GM12873 (cell line): ENCODE measurements around the gene E2F3.

Experiments
- TF ChIP-seq, protein P1 (sequence below): IDR thresholded peaks from 2 replicates; pipeline ENCODE4 v1.5.1; 2012; ENCODE audit warnings: low read depth, mild to moderate bottlenecking, moderate library complexity, low read length, control low read depth; ENCODE audit not compliant: insufficient read depth; ENCODE audit errors: missing control alignments

Gene E2F3

DNA sequence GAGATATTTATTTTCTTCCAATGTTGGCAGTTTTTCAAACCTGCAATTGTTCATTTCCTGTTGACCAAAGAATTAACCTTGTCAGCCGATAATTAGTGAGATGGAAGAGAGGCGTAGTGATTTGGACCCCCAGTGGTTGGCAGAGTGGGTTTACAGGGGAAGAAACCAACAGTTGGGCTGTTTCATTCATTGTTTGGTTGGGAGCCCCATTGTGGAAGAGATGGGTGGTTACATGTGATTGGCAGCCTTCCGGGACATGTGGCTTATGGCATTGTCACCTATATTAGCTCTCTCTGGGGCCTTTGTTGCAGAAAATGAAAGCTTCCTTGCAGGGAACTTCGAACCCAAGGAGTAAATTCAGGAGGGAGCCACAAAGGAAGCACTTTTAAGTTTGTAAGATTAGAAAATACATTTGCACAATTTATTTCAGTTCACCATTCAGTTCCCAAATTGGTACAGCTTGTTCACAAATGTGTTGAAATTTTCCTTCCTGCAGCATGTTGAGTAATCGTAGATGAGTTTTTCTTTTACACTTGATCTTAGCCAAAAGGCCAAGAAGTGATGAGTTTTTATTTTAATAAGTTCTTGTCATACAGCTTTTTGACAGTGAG, 82.3 kb downstream of the E2F3 start:
- TF ChIP-seq, protein P1, sequence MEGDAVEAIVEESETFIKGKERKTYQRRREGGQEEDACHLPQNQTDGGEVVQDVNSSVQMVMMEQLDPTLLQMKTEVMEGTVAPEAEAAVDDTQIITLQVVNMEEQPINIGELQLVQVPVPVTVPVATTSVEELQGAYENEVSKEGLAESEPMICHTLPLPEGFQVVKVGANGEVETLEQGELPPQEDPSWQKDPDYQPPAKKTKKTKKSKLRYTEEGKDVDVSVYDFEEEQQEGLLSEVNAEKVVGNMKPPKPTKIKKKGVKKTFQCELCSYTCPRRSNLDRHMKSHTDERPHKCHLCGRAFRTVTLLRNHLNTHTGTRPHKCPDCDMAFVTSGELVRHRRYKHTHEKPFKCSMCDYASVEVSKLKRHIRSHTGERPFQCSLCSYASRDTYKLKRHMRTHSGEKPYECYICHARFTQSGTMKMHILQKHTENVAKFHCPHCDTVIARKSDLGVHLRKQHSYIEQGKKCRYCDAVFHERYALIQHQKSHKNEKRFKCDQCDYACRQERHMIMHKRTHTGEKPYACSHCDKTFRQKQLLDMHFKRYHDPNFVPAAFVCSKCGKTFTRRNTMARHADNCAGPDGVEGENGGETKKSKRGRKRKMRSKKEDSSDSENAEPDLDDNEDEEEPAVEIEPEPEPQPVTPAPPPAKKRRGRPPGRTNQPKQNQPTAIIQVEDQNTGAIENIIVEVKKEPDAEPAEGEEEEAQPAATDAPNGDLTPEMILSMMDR: no peak

DNA sequence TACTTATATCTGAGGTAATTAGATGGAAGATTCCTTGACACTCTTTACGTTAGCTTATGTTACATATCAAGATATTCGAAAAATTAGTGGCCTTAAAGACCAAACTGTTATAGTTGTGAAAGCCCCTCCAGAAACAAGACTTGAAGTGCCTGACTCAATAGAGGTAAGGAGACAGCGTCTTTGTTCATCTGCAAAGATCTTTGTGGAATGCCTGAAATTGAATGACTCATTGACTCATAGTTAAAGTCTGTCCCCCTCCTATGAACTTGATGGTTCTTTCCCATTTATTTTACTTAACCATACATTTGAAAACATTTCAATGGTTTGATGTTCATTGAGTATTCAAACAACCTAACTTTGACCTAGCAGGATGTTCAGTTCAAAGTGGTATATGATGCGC, 85.0 kb downstream of the E2F3 start:
- TF ChIP-seq, protein P1: no peak

DNA sequence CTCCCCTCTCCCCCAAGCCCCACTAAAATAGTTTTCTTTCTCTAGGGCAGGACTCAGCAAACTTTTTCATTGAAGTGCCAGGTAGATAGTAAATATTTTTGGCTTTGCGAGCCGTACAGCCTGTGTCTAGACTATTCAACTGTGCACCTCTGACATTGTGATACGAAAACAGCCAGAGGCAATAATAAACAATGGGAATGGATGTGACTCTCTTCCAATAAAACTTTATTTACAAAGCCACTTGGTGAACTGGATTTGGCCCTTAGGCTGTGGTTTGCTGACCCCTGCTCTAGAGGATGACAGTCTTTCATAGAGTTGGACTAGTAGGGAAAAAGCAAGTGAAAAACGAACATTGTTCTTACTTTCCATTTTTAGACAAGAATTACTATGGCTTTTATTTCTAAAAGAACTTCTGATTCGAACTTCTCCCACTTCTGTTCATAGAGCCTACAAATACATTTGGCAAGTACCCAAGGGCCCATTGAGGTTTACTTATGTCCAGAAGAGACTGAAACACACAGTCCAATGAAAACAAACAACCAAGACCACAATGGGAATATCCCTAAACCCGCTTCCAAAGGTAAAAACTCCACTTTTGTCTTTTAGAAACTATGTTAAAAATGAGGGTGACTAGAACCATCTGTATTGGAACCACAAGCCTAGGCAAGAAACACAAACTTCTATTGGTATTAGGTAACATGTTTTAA, 86.1 kb downstream of the E2F3 start:
- TF ChIP-seq, protein P1: no peak

DNA sequence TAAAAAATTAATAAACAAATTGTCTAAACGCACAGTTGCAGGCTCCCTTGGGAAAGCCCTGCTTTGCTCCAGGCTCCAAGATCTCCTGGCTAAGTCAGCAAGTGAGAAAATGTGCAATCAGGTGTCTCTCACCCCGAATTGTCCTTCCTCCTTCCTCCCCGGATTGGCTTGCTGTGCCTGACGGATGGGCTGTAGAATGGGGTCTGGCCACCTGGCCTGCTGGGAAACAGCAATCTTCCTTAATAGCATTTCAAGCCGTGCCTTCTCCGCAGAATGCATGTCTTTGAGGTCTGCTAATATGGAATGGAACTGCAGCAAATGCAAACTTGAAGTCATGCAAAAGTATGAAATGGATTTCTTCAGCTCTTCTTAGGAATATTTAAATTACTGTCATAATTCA, 88.9 kb downstream of the E2F3 start:
- TF ChIP-seq, protein P1: no peak

DNA sequence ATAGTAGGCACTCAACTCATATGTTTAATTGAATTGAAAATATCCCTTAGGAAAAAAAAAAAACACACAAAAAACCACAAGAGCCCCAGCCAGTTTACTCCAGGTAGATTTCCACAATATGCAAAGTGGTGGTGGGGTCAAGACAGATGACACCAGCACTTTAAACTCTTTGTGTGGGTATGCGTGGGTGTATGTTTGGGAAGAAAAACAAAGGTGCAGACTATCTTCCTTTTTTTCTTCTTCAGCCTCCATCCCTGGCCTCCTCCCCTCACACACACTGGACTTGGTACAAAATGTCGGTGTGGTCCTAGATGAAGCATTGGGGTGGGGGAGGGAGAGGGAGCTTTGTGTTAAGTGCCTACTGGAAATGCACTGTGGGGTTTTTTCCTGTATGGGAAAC, 90.4 kb downstream of the E2F3 start:
- TF ChIP-seq, protein P1: no peak

DNA sequence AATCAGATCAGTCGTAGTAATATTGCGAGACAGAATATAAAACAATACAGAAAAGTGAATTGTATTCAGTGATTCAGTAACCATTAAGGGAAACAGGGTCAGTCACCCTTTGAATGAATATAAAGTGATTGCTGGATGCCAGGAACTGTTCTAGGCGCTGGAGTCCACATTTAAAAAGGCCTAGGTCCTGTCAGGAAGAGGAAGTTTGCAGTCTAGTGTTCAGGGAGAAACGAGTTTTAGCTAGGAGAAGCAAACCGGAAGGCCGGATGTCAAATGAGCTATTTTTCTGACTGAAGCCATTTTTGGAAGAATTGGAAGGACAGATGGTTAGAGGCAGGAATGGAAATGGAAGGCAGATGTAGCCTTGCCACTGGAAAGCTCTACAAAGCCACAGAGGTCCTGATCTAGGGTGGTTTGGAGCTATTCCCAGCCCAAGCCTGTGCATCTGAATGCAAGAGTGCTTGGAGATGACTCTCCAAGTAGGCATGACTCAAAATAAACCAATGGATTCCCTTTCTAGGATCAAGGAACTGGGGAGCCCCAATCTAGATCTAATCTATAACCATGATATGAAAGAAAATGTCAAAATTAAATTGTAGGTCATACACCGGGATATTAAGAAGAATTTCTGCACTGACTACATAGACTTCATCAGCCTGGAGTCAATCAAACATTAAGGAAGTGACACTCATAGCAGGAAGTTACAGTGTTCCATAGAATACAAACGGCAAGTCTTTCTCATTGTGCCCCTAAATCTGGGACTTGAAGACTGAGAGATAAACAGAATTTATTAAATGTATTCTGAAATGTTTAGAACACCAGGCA, 95.7 kb downstream of the E2F3 start:
- TF ChIP-seq, protein P1: no peak

DNA sequence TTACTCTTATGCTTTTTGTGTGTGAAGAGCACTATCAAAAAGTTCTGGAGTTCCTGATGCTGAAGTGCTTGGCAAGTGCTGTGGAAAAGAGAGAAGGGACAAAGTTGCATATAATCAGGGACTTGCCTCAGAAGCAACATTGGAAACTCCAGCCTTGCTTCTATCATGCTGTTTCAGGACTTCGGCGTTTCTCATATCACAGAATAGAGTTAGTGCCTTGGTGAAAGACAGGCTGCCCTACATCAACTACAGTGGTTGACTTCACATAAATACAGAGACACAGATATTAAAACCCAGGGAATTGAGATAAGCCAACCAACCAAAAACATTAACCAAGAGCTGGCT, 96.3 kb downstream of the E2F3 start:
- TF ChIP-seq, protein P1: no peak
